Activated CD8-positive, alpha-beta memory T cell treated with anti-CD3 and anti-CD28 coated beads, Interleukin-2, amount 10 ng/mL, durations not matched to agents 7 days and 5 days (primary cell): ENCODE measurements around the gene CPLANE2. TPM values are rescaled to one million over a fixed set of nuclear protein-coding genes. Genes with fewer than 3 reads are reported as not detected.
"Not testable (repeated sequence)": the region's sequence is repeated elsewhere in the genome, so short reads cannot be mapped to it uniquely, and the experiment has no call there.

Experiments
- ATAC-seq: fragments of 150-1000 bp; cut with Tn5 transposase; one replicate; pipeline ENCODE4 v1.10.0; 2021; ENCODE audit warnings: moderate library complexity
- CTCF ChIA-PET: fragments of 350-600 bp; sonication (Branson Sonifier 250); formaldehyde crosslinking; loops from one replicate; lab custom pipeline; 2021; ENCODE audit warnings: antibody characterized with exemption; lab: Charles Lee
- DNase-seq: peaks from one replicate; pipeline ENCODE4 v3.0.0-alpha.2; 2020
- H3K27ac Mint-ChIP-seq: one replicate; pipeline ENCODE4 v1.8.0; 2021; ENCODE audit warnings: mild to moderate bottlenecking, mixed read lengths
- H3K27me3 Mint-ChIP-seq: one replicate; pipeline ENCODE4 v1.8.0; 2021; ENCODE audit warnings: mixed read lengths
- H3K36me3 Mint-ChIP-seq: one replicate; pipeline ENCODE4 v1.8.0; 2021; ENCODE audit warnings: mild to moderate bottlenecking, mixed read lengths
- H3K4me1 Mint-ChIP-seq: one replicate; pipeline ENCODE4 v1.8.0; 2021; ENCODE audit warnings: mixed read lengths
- H3K4me3 Mint-ChIP-seq: one replicate; pipeline ENCODE4 v1.8.0; 2021; ENCODE audit warnings: mild to moderate bottlenecking, moderate library complexity, mixed read lengths
- H3K9me3 Mint-ChIP-seq: one replicate; pipeline ENCODE4 v1.8.0; 2022; ENCODE audit warnings: low read depth, mixed read lengths
- total RNA-seq, 2 experiments: library from RNA; stranded (reverse); gene quantifications; one replicate each; pipeline ENCODE4 v1.2.3, GENCODE V29; 2021

Gene CPLANE2
- total RNA-seq, 2 experiments from 2014 or later: 5.9 to 6.4 TPM

DNA sequence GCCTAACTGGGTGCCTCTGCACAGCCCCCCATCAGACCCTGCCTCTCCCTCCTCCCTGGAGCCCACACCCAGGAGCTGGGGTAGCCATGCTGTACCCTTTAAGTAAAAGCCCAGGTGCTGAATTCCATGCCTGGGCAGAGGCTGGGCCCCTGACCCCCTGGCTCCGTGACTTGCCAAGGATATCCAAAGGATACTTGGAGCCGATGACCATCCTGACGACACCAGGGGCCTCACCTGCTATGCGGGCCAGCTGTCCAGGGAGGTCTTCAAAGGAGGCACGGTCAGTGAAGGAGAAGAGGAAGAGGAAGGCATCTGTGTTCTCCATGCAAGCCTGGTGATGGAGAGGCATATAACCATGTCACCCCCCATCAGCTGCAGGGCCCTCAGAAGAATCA, 4.7 kb downstream of the CPLANE2 start:
- H3K4me1 Mint-ChIP-seq: peaks cover 16% of the 10 kb centered on the region
- ATAC-seq (no peak), DNase-seq (no peak)
- H3K27ac Mint-ChIP-seq: no peak overlapping the region
- no peaks in the 10 kb centered on the region for H3K36me3 Mint-ChIP-seq
- peaks cover 19% of the 10 kb centered on the region for H3K27me3 Mint-ChIP-seq
- CTCF ChIA-PET: interaction anchor here (0.6 to 3.3 kb wide), 2 partner anchors 13 to 39 kb away, joined by 4 to 16 read pairs; no protein-coding TSS in a partner anchor
- no peak overlapping the region for H3K4me3 Mint-ChIP-seq
- no peaks in the 10 kb centered on the region for H3K9me3 Mint-ChIP-seq

DNA sequence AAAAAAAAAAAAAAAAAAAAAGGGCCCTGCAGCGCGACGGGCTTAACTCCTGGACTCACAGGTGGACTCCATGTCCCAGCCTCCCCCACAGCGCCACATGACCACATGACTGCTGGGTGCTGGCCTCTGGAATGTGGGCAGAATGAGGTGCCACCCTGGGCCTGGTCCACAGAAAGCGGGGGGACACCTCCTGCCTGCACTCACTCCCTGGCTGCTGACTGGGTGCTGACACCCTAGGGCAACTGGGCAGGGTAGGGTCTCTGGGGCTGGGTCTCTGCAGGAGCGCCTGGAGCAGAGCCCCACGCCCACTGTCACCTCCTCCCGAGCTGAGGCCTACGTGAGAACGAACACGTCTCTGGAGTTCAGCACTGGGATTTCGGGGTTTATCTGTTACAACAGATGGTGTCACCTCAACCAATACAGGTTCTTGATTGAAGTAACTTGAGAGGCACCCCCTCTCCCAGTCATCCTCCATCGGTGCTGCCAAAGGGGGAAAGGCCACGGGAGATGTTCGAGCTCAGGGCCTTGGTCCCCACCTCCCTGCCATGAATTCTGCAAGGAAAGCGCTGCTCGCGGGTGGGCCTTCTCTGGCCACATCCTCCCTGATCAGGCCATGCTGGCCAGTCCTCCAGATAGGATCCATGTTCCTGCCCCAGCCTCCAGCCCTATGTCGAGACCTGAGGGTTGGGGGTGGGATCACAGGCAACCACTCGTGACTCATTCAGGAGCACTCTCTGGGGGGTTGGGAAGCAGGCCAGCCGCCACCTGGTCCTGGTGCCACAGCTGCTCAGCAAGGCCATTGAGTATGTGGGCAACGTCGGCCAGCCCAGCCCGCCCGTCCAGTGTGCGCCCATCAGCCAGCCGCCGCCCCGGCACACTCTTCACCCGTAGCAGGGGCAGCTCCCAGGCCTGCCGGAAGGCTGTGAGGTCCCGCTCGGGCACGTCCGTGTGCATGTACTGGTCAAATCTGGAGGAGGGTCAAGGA, 5.4 kb downstream of the CPLANE2 start:
- Mint-ChIP-seq H3K27ac (no peak overlapping the region), H3K4me3 (no peak overlapping the region), H3K27me3 (peaks cover 24% of the 10 kb centered on the region), H3K36me3 (no peaks in the 10 kb centered on the region), H3K9me3 (no peaks in the 10 kb centered on the region), H3K4me1 (peaks cover 11% of the 10 kb centered on the region)
- CTCF ChIA-PET: interaction anchor here (0.6 to 3.3 kb wide), 2 partner anchors 13 to 40 kb away, joined by 4 to 16 read pairs; no protein-coding TSS in a partner anchor
- no peak for DNase-seq
- ATAC-seq: no peak

DNA sequence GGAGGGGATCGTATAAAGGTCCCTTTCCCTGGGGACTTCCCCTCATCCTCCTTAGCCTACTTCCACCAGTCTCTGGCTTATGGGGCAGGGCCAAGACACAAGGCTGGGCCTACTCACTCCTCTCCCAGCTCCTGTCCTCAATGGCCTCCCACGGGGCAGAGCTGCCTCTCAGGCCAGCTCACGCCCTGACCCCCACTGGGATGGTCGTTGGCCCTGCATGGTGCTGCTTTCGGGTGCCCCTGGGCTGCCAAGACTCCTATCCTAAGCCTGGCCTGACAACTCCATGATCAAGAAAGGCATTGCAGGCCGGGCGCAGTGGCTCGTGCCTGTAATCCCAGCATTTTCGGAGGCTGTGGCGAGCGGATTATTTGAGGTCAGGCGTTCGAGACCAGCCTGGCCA, 6.2 kb downstream of the CPLANE2 start:
- Mint-ChIP-seq H3K36me3 (no peaks in the 10 kb centered on the region), H3K9me3 (no peaks in the 10 kb centered on the region), H3K4me3 (no peak overlapping the region), H3K4me1 (peaks cover 4% of the 10 kb centered on the region), H3K27me3 (peaks cover 32% of the 10 kb centered on the region), H3K27ac (no peak overlapping the region)
- CTCF ChIA-PET: no interaction called here
- DNase-seq (no peak), ATAC-seq (no peak)

DNA sequence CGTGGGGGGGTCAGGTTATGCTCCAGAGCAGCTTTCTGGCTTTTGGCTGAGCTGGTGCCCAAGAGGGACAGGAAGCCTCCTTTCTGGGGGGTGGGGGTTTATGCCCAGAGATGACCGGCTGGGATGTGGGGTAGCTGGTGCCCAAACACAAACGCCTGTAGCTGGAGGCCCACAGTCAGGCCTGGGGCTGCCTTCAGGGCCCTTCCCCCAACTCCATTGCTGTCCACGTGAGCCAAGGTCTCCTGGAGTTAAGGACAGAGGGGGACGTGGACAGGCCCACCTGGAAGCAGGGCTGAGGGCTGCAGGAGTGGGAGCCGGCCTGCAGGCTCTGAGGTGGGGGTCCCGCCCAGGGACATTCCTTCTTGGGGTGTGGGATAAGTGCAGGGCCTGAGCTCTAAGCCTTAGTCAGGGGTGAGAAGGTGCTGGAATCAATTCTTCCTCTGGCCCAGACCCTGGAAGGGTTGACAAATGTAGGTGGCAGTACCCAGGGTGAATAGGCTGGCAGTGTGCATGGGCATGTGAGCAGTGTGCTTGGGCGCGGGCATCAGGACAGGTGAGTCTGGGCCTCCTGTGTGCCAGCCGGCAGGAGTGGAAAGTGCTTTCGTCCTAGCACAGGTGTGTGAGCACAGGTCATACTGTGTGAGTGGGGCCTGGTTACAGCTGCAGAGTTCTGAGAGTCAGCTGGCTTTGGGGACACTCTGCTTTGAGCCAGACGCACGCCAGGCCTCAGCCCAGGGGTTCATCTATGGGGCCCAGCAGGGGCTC, 6.8 kb downstream of the CPLANE2 start:
- CTCF ChIA-PET: no interaction called here
- H3K9me3 Mint-ChIP-seq: no peaks in the 10 kb centered on the region
- no peak overlapping the region for H3K4me3 Mint-ChIP-seq
- ATAC-seq (no peak), DNase-seq (no peak)
- H3K27ac Mint-ChIP-seq: no peak overlapping the region
- H3K4me1 Mint-ChIP-seq: peaks cover 4% of the 10 kb centered on the region
- H3K36me3 Mint-ChIP-seq: no peaks in the 10 kb centered on the region
- peaks cover 32% of the 10 kb centered on the region for H3K27me3 Mint-ChIP-seq

DNA sequence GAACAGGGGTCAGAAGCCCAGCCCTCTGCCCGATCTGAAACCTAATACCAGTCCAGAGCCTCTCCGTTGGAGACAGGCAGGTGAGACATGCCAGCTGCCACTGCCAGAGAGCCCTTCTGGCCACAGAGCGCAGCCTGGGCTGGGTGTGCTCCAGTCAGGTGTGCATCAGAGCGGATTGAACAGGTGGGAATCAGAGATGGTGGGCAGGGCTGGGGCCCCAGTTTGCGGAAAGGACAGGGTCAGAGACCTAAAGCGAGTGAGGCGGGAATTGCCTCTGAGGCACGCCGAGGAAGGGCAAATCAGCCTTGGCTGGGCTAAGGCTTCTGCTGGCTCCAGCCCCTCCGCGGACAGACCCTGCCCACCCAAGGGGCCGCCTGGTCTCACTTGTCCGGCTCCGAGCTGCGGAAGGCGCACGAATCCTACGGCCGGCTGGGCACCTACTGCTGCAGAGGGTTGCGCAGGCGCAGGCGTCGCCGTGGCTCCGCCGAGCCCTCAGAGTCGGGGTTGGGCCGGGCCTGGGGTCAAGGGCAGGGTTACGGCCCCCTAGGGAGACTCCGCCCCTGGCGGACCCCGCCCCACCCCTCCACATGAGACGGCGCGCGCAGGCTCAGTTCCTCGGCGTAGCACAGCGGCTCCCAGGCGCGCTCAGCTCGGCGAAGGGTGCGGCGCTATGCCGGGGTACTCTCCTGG, 10.3 kb downstream of the CPLANE2 start:
- CTCF ChIA-PET: interaction anchor here (1.3 kb wide), 1 partner anchor 18 kb away, joined by 3 read pairs; no protein-coding TSS in a partner anchor
- no peak overlapping the region for H3K4me3 Mint-ChIP-seq
- H3K27ac Mint-ChIP-seq: no peak overlapping the region

GRCh38 chr1:16226129-16226489, 10.9 kb downstream of the CPLANE2 start:
- H3K4me1 Mint-ChIP-seq: peaks cover 1% of the 10 kb centered on the region
- CTCF ChIA-PET: interaction anchor here (1.3 kb wide), 1 partner anchor 18 kb away, joined by 3 read pairs; no protein-coding TSS in a partner anchor
- H3K4me3 Mint-ChIP-seq: no peak overlapping the region
- H3K9me3 Mint-ChIP-seq: no peaks in the 10 kb centered on the region
- H3K27ac Mint-ChIP-seq: no peak overlapping the region
- H3K27me3 Mint-ChIP-seq: peaks cover 37% of the 10 kb centered on the region
- H3K36me3 Mint-ChIP-seq: no peaks in the 10 kb centered on the region
- DNase-seq (no peak), ATAC-seq (no peak)

More for the DNA sequence above, 10.3 kb downstream of the CPLANE2 start:
- Mint-ChIP-seq H3K27me3 (peaks cover 32% of the 10 kb centered on the region), H3K9me3 (no peaks in the 10 kb centered on the region), H3K4me1 (peaks cover 1% of the 10 kb centered on the region), H3K36me3 (no peaks in the 10 kb centered on the region)
- DNase-seq: no peak
- no peak for ATAC-seq

DNA sequence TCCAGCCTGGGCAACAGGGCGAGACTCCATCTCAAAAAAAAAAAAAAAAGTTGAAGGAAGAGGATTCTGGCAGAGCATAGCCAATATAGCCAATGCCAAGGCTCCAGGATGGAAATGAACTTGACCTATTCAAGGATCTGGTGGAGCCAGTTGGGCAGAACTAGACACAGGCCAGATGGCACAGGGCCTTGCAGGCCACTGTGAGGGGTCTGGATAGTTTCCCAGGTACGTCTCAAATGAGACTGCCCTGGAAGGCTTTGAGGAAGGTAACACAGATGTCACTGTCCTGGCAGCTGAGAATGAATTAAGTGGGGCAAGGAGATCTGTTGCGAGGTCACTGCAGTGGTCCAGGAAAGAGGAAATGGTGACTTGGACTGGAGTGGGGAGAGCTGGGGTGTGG, 12.5 kb downstream of the CPLANE2 start:
- Mint-ChIP-seq H3K27me3 (peaks cover 35% of the 10 kb centered on the region), H3K36me3 (no peaks in the 10 kb centered on the region), H3K9me3 (no peaks in the 10 kb centered on the region), H3K4me1 (peaks cover 9% of the 10 kb centered on the region), H3K4me3 (no peak overlapping the region), H3K27ac (no peak overlapping the region)
- ATAC-seq: no peak
- CTCF ChIA-PET: no interaction called here
- no peak for DNase-seq

DNA sequence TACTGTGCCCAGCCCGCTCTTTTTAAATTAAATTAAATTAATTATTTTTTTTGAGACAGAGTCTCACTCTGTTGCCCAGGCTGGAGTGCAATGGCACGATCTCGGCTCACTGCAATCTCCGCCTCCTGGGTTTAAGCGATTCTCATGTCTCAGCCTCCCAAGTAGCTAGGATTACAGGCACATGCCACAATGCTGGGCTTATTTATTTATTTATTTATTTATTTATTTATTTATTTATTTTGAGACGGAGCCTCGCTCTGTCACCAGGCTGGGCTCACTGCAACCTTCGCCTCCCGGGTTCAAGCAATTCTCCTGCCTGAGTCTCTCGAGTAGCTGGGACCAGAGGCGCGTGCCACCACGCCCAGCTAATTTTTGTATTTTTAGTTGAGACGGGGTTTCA, 14.3 kb downstream of the CPLANE2 start:
- ATAC-seq, H3K4me3 Mint-ChIP-seq, H3K9me3 Mint-ChIP-seq, H3K27ac Mint-ChIP-seq, H3K36me3 Mint-ChIP-seq, DNase-seq: not testable (repeated sequence)
- Mint-ChIP-seq H3K4me1 (peaks cover 11% of the 10 kb centered on the region), H3K27me3 (peaks cover 21% of the 10 kb centered on the region)
- CTCF ChIA-PET: interaction anchor here (0.8 kb wide), 1 partner anchor 25 kb away, joined by 3 read pairs; no protein-coding TSS in a partner anchor

GRCh38 chr1:16221499-16221898, 15.5 kb downstream of the CPLANE2 start:
- CTCF ChIA-PET: interaction anchor here (0.7 to 1.5 kb wide), 4 partner anchors 14 to 22 kb away, joined by 3 to 5 read pairs (median 3); no protein-coding TSS in a partner anchor

GRCh38 chr1:16219968-16220500, 16.9 kb downstream of the CPLANE2 start:
- Mint-ChIP-seq H3K4me3 (no peak overlapping the region), H3K27ac (peak overlapping the region; percentile 51), H3K4me1 (peaks cover 24% of the 10 kb centered on the region), H3K9me3 (no peaks in the 10 kb centered on the region), H3K27me3 (peaks cover 4% of the 10 kb centered on the region), H3K36me3 (no peaks in the 10 kb centered on the region)
- ATAC-seq (no peak), DNase-seq (no peak)
- CTCF ChIA-PET: interaction anchor here (1.0 to 1.4 kb wide), 2 partner anchors 18 to 29 kb away, joined by 3 read pairs; partner anchors contain the start of gene CPLANE2

More at GRCh38 chr1:16221499-16221898, 15.5 kb downstream of the CPLANE2 start:
- Mint-ChIP-seq H3K4me1 (peaks cover 17% of the 10 kb centered on the region), H3K27me3 (peaks cover 12% of the 10 kb centered on the region), H3K27ac (no peak overlapping the region), H3K4me3 (no peak overlapping the region), H3K9me3 (no peaks in the 10 kb centered on the region), H3K36me3 (no peaks in the 10 kb centered on the region)
- DNase-seq (no peak), ATAC-seq (no peak)

DNA sequence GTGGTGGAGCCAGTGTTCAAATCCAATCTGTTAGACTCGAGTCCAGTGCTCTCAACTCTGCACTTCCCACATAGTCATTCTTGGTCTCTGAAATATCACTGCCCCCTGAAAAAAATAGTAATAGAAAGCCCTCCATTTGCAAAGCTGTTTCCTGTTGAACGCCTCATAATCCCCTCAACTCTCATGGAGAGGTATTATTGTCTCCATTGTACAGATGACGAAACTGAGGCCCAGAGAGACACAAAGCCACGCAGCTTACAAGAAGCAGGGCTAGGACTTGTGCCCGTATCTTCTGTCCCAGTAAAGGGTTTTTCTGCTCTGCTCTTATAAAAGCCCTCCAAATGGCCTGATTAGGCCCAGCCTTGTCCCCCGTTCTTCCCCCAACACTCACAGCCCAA, 18.3 kb downstream of the CPLANE2 start:
- CTCF ChIA-PET: interaction anchor here (0.6 to 4.6 kb wide), 5 partner anchors 13 to 733 kb away, joined by 3 to 21 read pairs (median 6); partner anchors contain the start of gene CPLANE2
- H3K36me3 Mint-ChIP-seq: no peaks in the 10 kb centered on the region
- DNase-seq: no peak
- ATAC-seq: no peak
- H3K9me3 Mint-ChIP-seq: no peaks in the 10 kb centered on the region
- no peak overlapping the region for H3K27ac Mint-ChIP-seq
- peaks cover 4% of the 10 kb centered on the region for H3K27me3 Mint-ChIP-seq
- H3K4me1 Mint-ChIP-seq: peaks cover 24% of the 10 kb centered on the region
- H3K4me3 Mint-ChIP-seq: no peak overlapping the region

GRCh38 chr1:16218014-16218673, 18.8 kb downstream of the CPLANE2 start:
- Mint-ChIP-seq H3K27ac (no peak overlapping the region), H3K4me1 (peaks cover 24% of the 10 kb centered on the region), H3K36me3 (no peaks in the 10 kb centered on the region), H3K9me3 (no peaks in the 10 kb centered on the region), H3K27me3 (peaks cover 4% of the 10 kb centered on the region), H3K4me3 (no peak overlapping the region)
- no peak for ATAC-seq
- CTCF ChIA-PET: interaction anchor here (0.6 to 4.6 kb wide), 12 partner anchors 9 to 734 kb away, joined by 3 to 21 read pairs (median 5); partner anchors contain the start of genes CPLANE2, FAM131C and SZRD1
- no peak for DNase-seq
